KOPT-K1 (cell line): ENCODE measurements around the gene CABLES1.
"Not testable (repeated sequence)": the region's sequence is repeated elsewhere in the genome, so short reads cannot be mapped to it uniquely, and the experiment has no call there.

ENCODE experiments used
- H3K27ac ChIP-seq: fragments of 200-600 bp; sonication (generic); 2 replicates; pipeline ENCODE4 v1.5.1; 2016; ENCODE audit warnings: antibody characterized with exemption, mild to moderate bottlenecking, low read depth, low read length; ENCODE audit not compliant: poor library complexity, severe bottlenecking
- H3K36me3 ChIP-seq: fragments of 200-600 bp; sonication (generic); 2 replicates; pipeline ENCODE4 v1.5.1; 2017; ENCODE audit warnings: antibody characterized with exemption, mild to moderate bottlenecking, low read length, moderate library complexity; ENCODE audit not compliant: insufficient read depth
- H3K9me3 ChIP-seq: fragments of 200-600 bp; sonication (generic); 2 replicates; pipeline ENCODE4 v1.5.1; 2017; ENCODE audit warnings: antibody characterized with exemption, low read length, mild to moderate bottlenecking; ENCODE audit not compliant: insufficient read depth, poor library complexity, severe bottlenecking

Gene CABLES1, protein sequence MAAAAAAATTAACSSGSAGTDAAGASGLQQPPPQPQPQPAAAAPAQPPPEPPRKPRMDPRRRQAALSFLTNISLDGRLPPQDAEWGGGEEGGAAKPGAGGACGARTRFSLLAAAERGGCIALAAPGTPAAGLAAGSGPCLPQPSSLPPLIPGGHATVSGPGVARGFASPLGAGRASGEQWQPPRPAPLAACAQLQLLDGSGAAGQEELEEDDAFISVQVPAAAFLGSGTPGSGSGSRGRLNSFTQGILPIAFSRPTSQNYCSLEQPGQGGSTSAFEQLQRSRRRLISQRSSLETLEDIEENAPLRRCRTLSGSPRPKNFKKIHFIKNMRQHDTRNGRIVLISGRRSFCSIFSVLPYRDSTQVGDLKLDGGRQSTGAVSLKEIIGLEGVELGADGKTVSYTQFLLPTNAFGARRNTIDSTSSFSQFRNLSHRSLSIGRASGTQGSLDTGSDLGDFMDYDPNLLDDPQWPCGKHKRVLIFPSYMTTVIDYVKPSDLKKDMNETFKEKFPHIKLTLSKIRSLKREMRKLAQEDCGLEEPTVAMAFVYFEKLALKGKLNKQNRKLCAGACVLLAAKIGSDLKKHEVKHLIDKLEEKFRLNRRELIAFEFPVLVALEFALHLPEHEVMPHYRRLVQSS

DNA sequence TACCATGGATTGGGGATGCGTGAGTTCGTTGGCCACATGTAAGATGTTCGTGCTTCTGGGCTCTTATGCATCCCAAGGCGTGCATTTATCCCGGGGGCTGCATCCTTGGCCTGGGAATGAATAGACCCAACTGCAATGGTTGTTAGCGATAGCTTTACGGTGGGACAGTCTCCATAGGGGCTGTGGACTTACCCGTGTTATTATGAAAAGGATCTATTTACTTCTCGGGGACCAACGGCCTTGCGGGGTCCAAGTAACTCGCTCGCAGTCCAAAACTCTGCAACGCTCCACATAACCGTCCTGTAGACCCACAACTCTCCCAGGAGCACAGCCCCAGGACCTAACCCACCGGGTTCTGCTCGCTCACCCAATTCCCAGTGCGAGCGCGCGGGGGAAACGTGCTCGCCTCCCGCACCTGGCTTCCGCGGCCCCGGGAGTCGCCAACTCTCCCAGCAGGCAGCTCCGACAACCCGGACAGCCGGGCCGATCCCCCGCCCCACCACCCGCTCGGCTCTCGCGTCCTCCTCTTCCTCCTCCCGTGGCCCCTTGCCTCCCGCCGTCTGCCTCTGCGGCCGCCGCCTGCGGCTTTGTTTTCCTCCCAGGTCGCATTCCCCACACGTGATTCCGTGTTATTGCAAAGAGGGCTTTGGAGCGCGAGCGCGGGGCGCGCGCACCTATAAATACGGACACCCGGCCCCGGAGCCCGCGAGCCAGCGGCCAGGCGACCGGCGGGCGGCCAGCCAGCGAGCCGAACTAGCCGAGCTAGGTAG is at the start of gene CABLES1:
Gene CABLES1 (plus strand): TSS at position 706 of the 770 bp plus-strand sequence. CDS start 278 bp downstream, outside the sequence.
- Histone ChIP-seq H3K9me3 (no peaks in the 10 kb centered on the region), H3K27ac (no peak within 1 kb of the TSS), H3K36me3 (no peaks in the 10 kb centered on the region)

DNA sequence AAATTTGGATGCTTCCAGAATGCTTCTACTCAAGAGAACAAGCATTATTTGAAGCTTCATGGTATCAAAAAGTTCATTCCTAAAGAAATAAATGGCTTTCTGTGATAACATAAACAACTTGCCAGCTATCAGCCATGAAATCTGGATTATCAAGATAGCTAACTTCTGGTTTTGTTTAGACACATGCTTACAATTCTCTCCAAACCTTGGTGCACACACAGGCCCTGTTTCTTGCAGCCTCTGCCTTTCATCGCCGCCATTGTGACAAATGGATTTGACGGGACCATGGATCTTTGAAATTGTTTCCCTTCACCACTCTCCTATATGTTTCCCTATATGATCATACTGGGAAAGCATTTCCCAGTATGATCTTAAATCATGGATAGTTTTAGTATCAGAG is 47.9 kb upstream of the CABLES1 start:
- H3K27ac ChIP-seq, result no peak overlapping the region
- H3K36me3 ChIP-seq, result no peaks in the 10 kb centered on the region
- no peaks in the 10 kb centered on the region for H3K9me3 ChIP-seq

DNA sequence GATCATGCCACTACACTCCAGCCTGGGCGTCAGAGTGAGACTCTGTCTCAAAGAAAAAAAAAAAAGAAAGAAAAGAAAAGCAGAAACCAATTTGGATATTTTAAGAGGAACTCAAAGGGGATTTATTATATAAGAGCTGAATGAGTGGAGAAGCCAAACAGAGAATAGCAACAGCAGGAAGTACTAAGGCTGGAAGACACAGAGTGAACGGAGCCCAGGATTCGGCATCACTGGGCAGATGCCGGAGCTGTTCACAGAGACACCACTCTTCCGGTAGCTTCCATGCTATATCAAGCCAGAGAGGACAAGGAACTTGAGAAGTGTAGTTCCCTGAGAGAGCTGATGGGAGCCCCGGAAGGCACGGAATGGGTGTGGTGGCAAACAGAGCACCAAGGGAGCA is 47.0 kb upstream of the CABLES1 start:
- H3K9me3 ChIP-seq, result no peaks in the 10 kb centered on the region
- H3K27ac ChIP-seq, result no peak overlapping the region
- H3K36me3 ChIP-seq, result no peaks in the 10 kb centered on the region

DNA sequence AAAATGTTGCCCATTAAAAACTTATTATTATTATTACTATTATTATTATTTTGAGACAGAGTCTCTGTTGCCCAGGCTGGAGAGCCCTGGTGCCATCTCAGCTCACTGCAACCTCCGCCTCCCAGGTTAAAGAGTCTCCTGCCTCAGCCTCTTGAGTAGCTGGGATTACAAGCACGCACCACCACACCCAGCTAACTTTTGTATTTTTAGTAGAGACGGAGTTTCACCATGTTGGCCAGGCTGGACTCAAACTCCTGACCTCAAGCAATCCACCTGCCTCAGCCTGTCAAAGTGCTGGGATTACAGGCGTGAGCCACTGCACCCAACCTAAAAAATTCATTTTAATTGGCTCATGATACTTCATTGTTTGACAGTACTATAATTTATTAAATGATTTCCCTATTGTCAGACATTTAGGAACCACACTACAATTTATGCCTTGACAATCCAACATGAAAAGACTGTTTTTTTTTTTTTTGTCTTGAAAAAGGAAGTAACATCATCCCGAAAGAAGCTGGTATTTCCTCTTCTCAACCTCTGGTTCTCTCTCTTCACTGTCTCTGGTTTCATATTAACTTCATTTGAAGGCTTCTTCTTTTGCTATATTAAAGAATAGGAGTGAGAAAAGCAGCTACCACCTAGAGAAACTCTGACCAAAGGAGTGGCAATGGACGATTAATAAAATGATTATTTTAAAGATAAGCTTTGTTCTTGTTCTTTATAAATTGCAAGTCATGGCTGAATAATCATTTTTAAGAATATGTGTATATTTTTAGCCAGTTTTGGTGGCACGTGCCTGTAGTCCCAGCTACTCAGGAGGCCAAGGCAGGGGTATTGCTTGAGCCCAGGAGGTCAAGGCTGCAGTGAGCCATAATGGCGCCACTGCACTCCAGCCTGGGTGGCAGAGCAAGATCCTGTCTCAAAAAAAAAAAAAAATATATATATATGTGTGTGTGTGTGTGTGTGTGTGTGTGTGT is 44.0 kb upstream of the CABLES1 start:
- not testable (repeated sequence) for H3K27ac ChIP-seq, H3K36me3 ChIP-seq, H3K9me3 ChIP-seq

DNA sequence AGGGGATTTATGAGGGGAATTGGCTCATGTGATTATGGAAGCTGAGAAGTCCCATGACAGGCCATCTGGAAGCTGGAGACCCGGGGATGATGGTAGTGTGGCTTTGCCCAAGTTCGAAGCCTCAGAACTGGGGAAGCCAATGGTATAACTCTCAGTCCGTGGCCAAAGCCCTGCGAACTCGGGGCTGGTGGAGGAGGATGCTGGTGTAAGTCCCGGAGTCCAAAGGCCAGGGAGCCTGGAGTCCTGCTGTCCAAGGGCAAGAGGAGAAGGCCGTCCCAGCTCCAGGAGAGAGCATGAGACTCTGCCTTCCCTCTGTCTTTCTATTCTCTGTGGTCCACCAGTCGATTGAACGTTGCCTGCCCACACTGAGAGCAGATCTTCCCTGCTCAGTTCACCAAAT is 43.2 kb upstream of the CABLES1 start:
- Histone ChIP-seq H3K36me3 (no peaks in the 10 kb centered on the region), H3K9me3 (no peaks in the 10 kb centered on the region), H3K27ac (no peak overlapping the region)

DNA sequence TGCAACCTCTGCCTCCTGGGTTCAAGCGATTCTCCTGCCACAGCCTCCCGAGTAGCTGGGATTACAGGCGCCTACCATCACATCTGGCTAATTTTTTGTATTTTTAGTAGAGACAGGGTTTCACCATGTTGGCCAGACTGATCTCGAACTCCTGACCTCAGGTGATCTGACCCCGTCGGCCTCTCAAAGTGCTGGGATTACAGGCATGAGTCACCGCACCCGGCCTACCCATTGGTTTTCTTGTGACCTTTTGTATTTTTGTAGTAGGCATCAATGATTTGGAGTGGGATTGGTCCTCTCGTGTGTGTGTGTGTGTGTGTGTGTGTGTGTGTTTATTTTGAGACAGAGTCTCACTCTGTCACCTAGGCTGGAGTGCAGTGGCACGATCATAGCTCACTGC is 42.2 kb upstream of the CABLES1 start:
- H3K36me3 ChIP-seq, H3K27ac ChIP-seq, H3K9me3 ChIP-seq: not testable (repeated sequence)

DNA sequence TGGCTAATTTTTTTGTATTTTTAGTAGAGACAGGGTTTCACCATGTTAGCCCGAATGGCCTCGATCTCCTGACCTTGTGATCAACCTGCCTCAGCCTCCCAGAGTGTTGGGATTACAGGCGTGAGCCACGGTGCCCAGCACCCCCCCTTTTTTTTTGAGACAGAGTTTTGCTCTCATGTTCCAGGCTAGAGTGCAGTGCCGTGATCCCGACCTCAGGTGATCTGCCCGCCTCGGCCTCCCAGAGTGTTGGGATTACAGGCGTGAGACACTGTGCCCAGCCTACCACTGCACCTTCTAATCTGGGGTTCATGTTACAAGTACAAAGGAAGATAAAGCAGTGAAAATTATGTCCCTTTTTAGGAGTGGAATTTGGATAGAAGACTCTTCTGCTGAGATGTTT is 41.5 kb upstream of the CABLES1 start:
- Histone ChIP-seq H3K9me3 (no peaks in the 10 kb centered on the region), H3K36me3 (no peaks in the 10 kb centered on the region), H3K27ac (no peak overlapping the region)

DNA sequence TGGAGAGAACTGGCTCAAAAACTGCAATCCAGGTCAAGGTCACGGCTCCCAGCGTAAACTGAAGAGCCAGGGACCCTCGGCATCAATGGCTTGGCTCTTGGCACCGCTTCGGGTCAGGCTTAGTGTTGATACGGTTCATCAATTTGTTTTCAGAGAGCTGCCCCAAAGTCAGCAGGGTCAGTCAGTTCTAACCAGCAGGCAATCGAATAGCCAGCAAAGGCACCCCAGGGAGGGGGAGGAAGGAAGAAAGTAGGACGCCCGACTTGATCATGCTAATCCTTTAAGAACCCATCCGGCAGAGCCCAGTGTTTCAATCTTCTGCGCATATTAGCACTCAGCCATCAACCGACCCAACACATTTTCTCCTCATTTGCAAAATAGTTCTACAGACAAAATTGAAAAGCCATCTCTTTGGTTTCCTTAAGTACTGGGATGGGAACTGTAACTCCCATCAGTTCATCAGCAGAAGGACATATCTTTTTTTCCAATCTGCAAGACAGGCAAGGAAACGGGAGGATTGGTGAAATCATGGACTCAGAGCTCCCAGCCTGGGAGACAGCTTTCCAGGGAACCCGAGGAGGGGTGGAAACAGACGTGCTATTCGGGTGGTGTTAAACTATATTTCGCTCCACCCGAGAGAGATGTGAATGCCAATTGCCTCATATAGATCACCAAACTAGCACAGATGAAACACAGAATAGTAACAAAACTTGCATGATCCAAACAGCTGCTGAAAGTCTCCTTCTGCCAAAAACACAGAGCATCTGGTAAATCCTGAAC is 40.7 kb upstream of the CABLES1 start:
- H3K9me3 ChIP-seq, result no peaks in the 10 kb centered on the region

DNA sequence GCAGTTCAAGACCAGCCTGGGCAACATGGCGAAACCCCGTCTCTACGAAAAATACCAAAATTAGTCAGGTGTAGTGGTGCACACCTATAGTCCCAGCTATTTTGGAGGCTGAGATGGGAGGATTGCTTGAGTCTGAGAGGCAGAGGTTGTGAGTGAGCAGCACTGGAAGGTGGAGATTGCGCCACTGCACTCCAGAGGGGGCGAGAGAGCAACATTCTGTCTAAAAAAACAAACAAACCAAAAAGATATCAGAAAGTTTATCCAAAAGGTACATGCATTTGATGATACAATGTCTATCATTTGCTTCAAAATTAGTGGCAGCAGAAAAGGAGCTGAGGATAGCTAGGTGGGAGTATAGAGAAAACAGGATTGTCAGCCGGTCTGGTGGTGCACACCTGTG is 39.8 kb upstream of the CABLES1 start:
- Histone ChIP-seq H3K27ac (no peak overlapping the region), H3K9me3 (no peaks in the 10 kb centered on the region), H3K36me3 (no peaks in the 10 kb centered on the region)

More for the DNA sequence above, 40.7 kb upstream of the CABLES1 start:
- Histone ChIP-seq H3K36me3 (no peaks in the 10 kb centered on the region), H3K27ac (no peak overlapping the region)

DNA sequence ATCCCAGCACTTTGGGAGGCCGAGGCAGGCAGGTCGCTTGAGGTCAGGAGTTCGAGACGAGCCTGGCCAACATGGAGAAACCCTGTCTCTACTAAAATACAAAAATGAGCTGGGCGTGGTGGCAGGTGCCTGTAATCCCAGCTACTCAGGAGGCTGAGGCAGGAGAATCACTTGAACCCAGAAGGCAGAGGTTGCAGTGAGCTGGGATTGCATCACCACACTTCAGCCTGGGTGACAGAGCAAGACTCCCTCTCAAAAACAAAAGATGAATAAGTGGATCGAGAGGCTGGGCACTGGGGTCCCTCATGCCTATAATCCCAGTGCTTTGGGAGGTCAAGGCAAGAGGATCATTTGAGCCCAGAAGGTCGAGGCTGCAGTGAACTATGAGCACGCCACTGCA is 38.3 kb upstream of the CABLES1 start:
- not testable (repeated sequence) for H3K9me3 ChIP-seq, H3K27ac ChIP-seq, H3K36me3 ChIP-seq

DNA sequence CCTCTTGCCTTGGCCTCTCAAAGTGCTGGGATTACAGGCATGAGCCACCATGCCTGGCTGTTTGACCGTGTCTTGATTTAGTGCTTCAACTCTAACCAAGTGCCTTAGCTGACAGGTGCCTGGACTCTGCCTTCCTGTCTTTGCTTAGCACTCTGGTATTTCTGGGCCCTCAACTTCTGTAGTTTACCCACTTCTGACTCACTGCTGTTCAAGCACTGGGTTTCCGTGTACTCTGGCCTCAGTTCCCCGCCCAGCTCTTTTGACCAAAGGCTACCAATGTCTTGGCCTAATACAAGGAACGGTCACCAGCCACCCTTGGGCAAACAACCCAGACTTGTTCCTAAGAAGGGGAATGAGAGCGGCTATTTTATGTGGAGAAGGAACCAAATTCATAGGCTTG is 35.7 kb upstream of the CABLES1 start:
- H3K36me3 ChIP-seq, result no peaks in the 10 kb centered on the region
- no peak overlapping the region for H3K27ac ChIP-seq
- no peaks in the 10 kb centered on the region for H3K9me3 ChIP-seq

DNA sequence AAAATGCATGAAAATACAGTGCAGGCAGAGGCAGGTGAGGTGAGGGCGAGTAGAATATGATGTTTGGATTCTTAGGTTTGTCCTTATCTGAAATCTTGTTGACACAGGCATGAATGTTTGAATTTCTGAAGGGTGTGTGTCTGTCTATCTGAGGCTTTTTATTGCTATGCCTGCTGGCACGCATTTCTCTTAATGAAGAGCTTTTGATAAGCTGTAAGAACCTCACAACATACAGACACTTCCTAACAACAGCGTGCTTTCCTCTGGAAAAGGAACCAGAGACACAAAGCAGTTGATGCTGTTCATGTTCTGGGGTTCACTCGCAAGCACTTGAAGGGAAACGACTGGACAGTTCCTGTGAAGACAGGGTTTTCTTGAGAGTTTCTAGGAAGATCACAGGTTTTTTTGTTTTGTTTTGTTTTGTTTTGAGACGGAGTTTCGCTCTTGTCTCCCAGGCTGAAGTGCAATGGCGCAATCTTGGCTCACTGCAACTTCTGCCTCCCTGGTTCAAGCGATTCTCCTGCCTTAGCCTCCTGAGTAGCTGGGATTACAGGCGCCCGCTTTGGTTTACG is 33.3 kb upstream of the CABLES1 start:
- Histone ChIP-seq H3K36me3 (no peaks in the 10 kb centered on the region), H3K9me3 (no peaks in the 10 kb centered on the region), H3K27ac (no peak overlapping the region)

DNA sequence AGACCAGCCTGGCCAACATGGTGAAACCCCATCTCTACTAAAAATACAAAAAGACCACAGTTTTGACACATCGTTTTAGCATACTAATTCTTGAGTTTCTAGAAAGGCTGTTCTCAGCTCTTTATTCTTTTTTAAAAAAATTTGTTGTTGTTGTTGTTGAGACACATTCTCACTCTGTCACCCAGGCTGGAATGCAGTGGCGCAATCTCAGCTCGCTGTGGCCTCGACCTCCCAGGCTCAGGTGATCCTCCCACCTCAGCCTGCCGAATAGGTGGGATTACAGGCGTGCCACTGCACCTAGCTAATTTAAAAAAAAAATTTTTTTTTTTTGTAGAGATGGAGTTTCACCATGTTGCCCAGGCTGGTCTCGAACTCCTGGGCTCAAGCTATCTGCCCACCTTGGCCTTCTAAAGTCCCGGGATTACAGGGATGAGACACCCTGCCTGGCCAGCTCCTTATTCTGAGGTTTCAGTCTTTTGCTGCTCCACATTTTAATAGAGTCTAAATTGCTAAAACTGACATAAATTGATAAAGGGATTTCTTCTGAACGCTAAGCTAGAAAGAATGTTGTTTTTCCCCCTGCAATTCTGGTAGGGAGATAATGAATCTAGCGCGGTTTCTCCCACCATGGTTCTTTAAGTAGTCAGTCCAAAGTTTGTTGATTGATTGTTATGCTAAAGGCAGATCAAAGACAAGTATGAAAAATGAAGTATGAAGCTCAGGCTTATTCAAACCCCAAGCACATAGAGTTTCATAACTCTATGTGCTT is 32.6 kb upstream of the CABLES1 start:
- H3K9me3 ChIP-seq, result no peaks in the 10 kb centered on the region
- H3K27ac ChIP-seq, result no peak overlapping the region

More for the DNA sequence above, 32.6 kb upstream of the CABLES1 start:
- H3K36me3 ChIP-seq, result no peaks in the 10 kb centered on the region
